GM19240 (cell line): Measurements from ENCODE around the gene CD244.

ENCODE experiments used
- DNase-seq: peaks from one replicate; pipeline ENCODE4 v3.0.0; 2011; ENCODE audit warnings: low spot score; ENCODE audit not compliant: insufficient read length

CD244 gene

GRCh38 chr1:160846281-160846680, 16.4 kb downstream of the CD244 start:
- DNase-seq = no peak

GRCh38 chr1:160844447-160845232, 18.0 kb downstream of the CD244 start:
- no peak for DNase-seq

GRCh38 chr1:160841079-160841478, 21.6 kb downstream of the CD244 start:
- DNase-seq = no peak

- DNase-seq = no peak
Observed at GRCh38 chr1:160839746-160840145, 22.9 kb downstream of the CD244 start.

- no peak for DNase-seq
Observed at GRCh38 chr1:160838888-160839287, 23.8 kb downstream of the CD244 start.

GRCh38 chr1:160837558-160838205, 25.0 kb downstream of the CD244 start:
- peak; percentile 48 for DNase-seq

GRCh38 chr1:160836981-160837557, 25.6 kb downstream of the CD244 start:
- no peak for DNase-seq

- no peak for DNase-seq
Observed at GRCh38 chr1:160836561-160836960, 26.1 kb downstream of the CD244 start.

- no peak for DNase-seq
Observed at GRCh38 chr1:160835751-160836150, 26.9 kb downstream of the CD244 start.

- no peak for DNase-seq
Observed at GRCh38 chr1:160834945-160835565, 27.6 kb downstream of the CD244 start.

- DNase-seq = peak; percentile 40
Observed at GRCh38 chr1:160830321-160831153, 32.1 kb downstream of the CD244 start.

- DNase-seq = no peak
Observed at GRCh38 chr1:160829766-160830165, 32.9 kb downstream of the CD244 start.

- no peak for DNase-seq
Observed at GRCh38 chr1:160827418-160827817, 35.3 kb downstream of the CD244 start.

- DNase-seq = no peak
Observed at GRCh38 chr1:160826546-160826945, 36.1 kb downstream of the CD244 start.

GRCh38 chr1:160823296-160823695, 39.4 kb downstream of the CD244 start:
- DNase-seq = no peak

GRCh38 chr1:160821627-160822026, 41.1 kb downstream of the CD244 start:
- no peak for DNase-seq

GRCh38 chr1:160819186-160819585, 43.5 kb downstream of the CD244 start:
- no peak for DNase-seq

- no peak for DNase-seq
Observed at GRCh38 chr1:160818207-160818937, 44.3 kb downstream of the CD244 start.

GRCh38 chr1:160814856-160815255, 47.8 kb downstream of the CD244 start:
- no peak for DNase-seq

GRCh38 chr1:160814316-160814715, 48.4 kb downstream of the CD244 start:
- no peak for DNase-seq

- DNase-seq = no peak
Observed at GRCh38 chr1:160813215-160813614, 49.5 kb downstream of the CD244 start.
